HG03469 (cell line): ENCODE results near the gene FOXN4.

Source experiments
- ATAC-seq: cut with Tn5 transposase; IDR thresholded peaks from one replicate; pipeline ENCODE4 v1.9.1; 2021; ENCODE audit warnings: mild to moderate bottlenecking, moderate library complexity, moderate number of reproducible peaks; ENCODE audit not compliant: unreplicated experiment

FOXN4 gene

GRCh38 chr12:109261087-109261486, 48.0 kb downstream of the FOXN4 start:
- no peak for ATAC-seq

- ATAC-seq, result no peak
These were observed 49.6 kb downstream of the FOXN4 start for GRCh38 chr12:109259545-109259895.

GRCh38 chr12:109258607-109259544, 50.2 kb downstream of the FOXN4 start:
- no peak for ATAC-seq

- ATAC-seq, result no peak
These were observed 50.9 kb downstream of the FOXN4 start for GRCh38 chr12:109258201-109258600.

GRCh38 chr12:109256011-109256410, 53.1 kb downstream of the FOXN4 start:
- ATAC-seq, result no peak

- ATAC-seq, result no peak
These were observed 53.7 kb downstream of the FOXN4 start for GRCh38 chr12:109255377-109255776.

GRCh38 chr12:109253913-109254544, 55.1 kb downstream of the FOXN4 start:
- no peak for ATAC-seq

GRCh38 chr12:109252799-109253198, 56.3 kb downstream of the FOXN4 start:
- ATAC-seq, result no peak

- no peak for ATAC-seq
These were observed 58.6 kb downstream of the FOXN4 start for GRCh38 chr12:109250523-109250922.

GRCh38 chr12:109247831-109248654, 61.0 kb downstream of the FOXN4 start:
- no peak for ATAC-seq

GRCh38 chr12:109246221-109246620, 62.9 kb downstream of the FOXN4 start:
- ATAC-seq, result no peak

- no peak for ATAC-seq
These were observed 65.0 kb downstream of the FOXN4 start for GRCh38 chr12:109244073-109244472.

- ATAC-seq, result no peak
These were observed 67.1 kb downstream of the FOXN4 start for GRCh38 chr12:109241936-109242335.

- ATAC-seq, result no peak
These were observed 68.7 kb downstream of the FOXN4 start for GRCh38 chr12:109240365-109240764.

- ATAC-seq, result no peak
These were observed 69.4 kb downstream of the FOXN4 start for GRCh38 chr12:109239691-109240090.

GRCh38 chr12:109239179-109239578, 69.9 kb downstream of the FOXN4 start:
- ATAC-seq, result no peak

GRCh38 chr12:109236257-109236656, 72.8 kb downstream of the FOXN4 start:
- ATAC-seq, result no peak

GRCh38 chr12:109234012-109234411, 75.1 kb downstream of the FOXN4 start:
- no peak for ATAC-seq

GRCh38 chr12:109232731-109233130, 76.4 kb downstream of the FOXN4 start:
- ATAC-seq, result no peak

GRCh38 chr12:109230193-109230592, 78.9 kb downstream of the FOXN4 start:
- no peak for ATAC-seq

- no peak for ATAC-seq
These were observed 80.4 kb downstream of the FOXN4 start for GRCh38 chr12:109228664-109229063.
